Neural progenitor cell (in vitro differentiated cells): ENCODE data around the gene ADGRG1. TPM values are rescaled to one million over a fixed set of nuclear protein-coding genes. Genes with fewer than 3 reads are reported as not detected.

Source experiments
- DNase-seq: peaks from one replicate; pipeline ENCODE4 v3.0.0-alpha.2; 2016; ENCODE audit warnings: low spot score
- H2AFZ ChIP-seq: fragments of 200-600 bp; sonication (generic); replicated peaks from 2 replicates; pipeline ENCODE4 v1.6.1; 2016; ENCODE audit warnings: antibody characterized with exemption
- H3F3A ChIP-seq: fragments of 200-600 bp; sonication (generic); 2 replicates; pipeline ENCODE4 v1.6.1; 2016; ENCODE audit warnings: antibody characterized with exemption, low read depth
- H3K27ac ChIP-seq: fragments of 200-600 bp; sonication (generic); 2 replicates; pipeline ENCODE4 v1.5.1; 2016; ENCODE audit warnings: mild to moderate bottlenecking
- H3K27me3 ChIP-seq: fragments of 200-600 bp; sonication (generic); 2 replicates; pipeline ENCODE4 v1.6.1; 2016; ENCODE audit warnings: mild to moderate bottlenecking, moderate library complexity
- H3K36me3 ChIP-seq: fragments of 200-600 bp; sonication (generic); 2 replicates; pipeline ENCODE4 v1.5.1; 2016
- H3K4me1 ChIP-seq: fragments of 200-600 bp; sonication (generic); 2 replicates; pipeline ENCODE4 v1.6.1; 2016; ENCODE audit warnings: mixed run types
- H3K4me2 ChIP-seq: fragments of 200-600 bp; sonication (generic); 2 replicates; pipeline ENCODE4 v1.6.1; 2016
- H3K4me3 ChIP-seq: fragments of 200-600 bp; sonication (generic); 2 replicates; pipeline ENCODE4 v1.5.1; 2016
- H3K79me2 ChIP-seq: fragments of 200-600 bp; sonication (generic); 2 replicates; pipeline ENCODE4 v1.6.1; 2016; ENCODE audit warnings: low read depth
- H3K9ac ChIP-seq: fragments of 200-600 bp; sonication (generic); 2 replicates; pipeline ENCODE4 v1.6.1; 2016
- H3K9me3 ChIP-seq: fragments of 200-600 bp; sonication (generic); 2 replicates; pipeline ENCODE4 v1.5.1; 2016; ENCODE audit warnings: low read depth
- H4K20me1 ChIP-seq: fragments of 200-600 bp; sonication (generic); 2 replicates; pipeline ENCODE4 v1.6.1; 2016; ENCODE audit warnings: low read depth
- H3K27ac Mint-ChIP-seq: 3 replicates; pipeline ENCODE4 v1.8.0; 2021; ENCODE audit warnings: mixed read lengths
- H3K27me3 Mint-ChIP-seq: 2 replicates; pipeline ENCODE4 v1.8.0; 2022; ENCODE audit warnings: low read depth, mild to moderate bottlenecking, inconsistent platforms, moderate library complexity, mixed read lengths; ENCODE audit not compliant: insufficient read depth
- H3K36me3 Mint-ChIP-seq: 3 replicates; pipeline ENCODE4 v1.8.0; 2021; ENCODE audit warnings: mixed read lengths
- H3K4me1 Mint-ChIP-seq: 3 replicates; pipeline ENCODE4 v1.8.0; 2021; ENCODE audit warnings: mixed read lengths
- H3K4me3 Mint-ChIP-seq: 3 replicates; pipeline ENCODE4 v1.8.0; 2021; ENCODE audit warnings: mild to moderate bottlenecking, moderate library complexity, mixed read lengths
- H3K9me3 Mint-ChIP-seq: 3 replicates; pipeline ENCODE4 v1.8.0; 2020; ENCODE audit warnings: mixed read lengths
- EZH2 ChIP-seq: fragments of 200-600 bp; sonication (generic); IDR thresholded peaks from 2 replicates; pipeline ENCODE4 v1.6.1; 2017; ENCODE audit warnings: antibody characterized with exemption, mild to moderate bottlenecking, moderate library complexity
- EZH2phosphoT487 ChIP-seq: fragments of 200-600 bp; sonication (generic); IDR thresholded peaks from 2 replicates; pipeline ENCODE4 v1.6.1; 2017; ENCODE audit warnings: antibody characterized with exemption
- total RNA-seq: library from RNA; depleted of rRNA; stranded (reverse); fragments of >200 nt; gene quantifications from 2 replicates; pipeline ENCODE4 v1.2.3, GENCODE V29; 2015; ENCODE audit warnings: low replicate concordance
- TF ChIP-seq, protein P1 (sequence below): fragments of 200-600 bp; sonication (generic); IDR thresholded peaks from 2 replicates; pipeline ENCODE4 v1.5.1; 2017; ENCODE audit warnings: antibody characterized with exemption, mild to moderate bottlenecking

ADGRG1 gene
- total RNA-seq, 1 donor from 2014 or later, result 8.0 TPM

DNA sequence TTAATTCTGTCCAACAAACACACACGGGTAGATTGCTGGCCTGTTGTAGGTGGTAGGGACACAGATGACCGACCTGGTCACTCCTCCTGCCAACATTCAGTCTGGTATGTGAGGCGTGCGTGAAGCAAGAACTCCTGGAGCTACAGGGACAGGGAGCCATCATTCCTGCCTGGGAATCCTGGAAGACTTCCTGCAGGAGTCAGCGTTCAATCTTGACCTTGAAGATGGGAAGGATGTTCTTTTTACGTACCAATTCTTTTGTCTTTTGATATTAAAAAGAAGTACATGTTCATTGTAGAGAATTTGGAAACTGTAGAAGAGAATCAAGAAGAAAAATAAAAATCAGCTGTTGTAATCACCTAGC is 36.2 kb downstream of the ADGRG1 start:
- no peaks in the 10 kb centered on the region for H3K4me1 Mint-ChIP-seq
- no peaks in the 10 kb centered on the region for H3K9me3 ChIP-seq
- no peaks in the 10 kb centered on the region for H3K27me3 ChIP-seq
- H3K27ac Mint-ChIP-seq, result no peak overlapping the region
- H3F3A ChIP-seq, result no peaks in the 10 kb centered on the region
- no peak overlapping the region for H3K4me3 Mint-ChIP-seq
- H3K36me3 ChIP-seq, result no peaks in the 10 kb centered on the region
- no peaks in the 10 kb centered on the region for H4K20me1 ChIP-seq
- DNase-seq, result no peak
- H3K27me3 Mint-ChIP-seq, result peaks cover 11% of the 10 kb centered on the region
- H3K27ac ChIP-seq, result no peak overlapping the region
- no peaks in the 10 kb centered on the region for H3K79me2 ChIP-seq
- no peak overlapping the region for H3K9ac ChIP-seq
- no peak overlapping the region for H3K4me2 ChIP-seq
- H2AFZ ChIP-seq, result no peak overlapping the region
- H3K36me3 Mint-ChIP-seq, result peaks cover 4% of the 10 kb centered on the region
- no peaks in the 10 kb centered on the region for H3K4me1 ChIP-seq
- TF ChIP-seq, protein P1, sequence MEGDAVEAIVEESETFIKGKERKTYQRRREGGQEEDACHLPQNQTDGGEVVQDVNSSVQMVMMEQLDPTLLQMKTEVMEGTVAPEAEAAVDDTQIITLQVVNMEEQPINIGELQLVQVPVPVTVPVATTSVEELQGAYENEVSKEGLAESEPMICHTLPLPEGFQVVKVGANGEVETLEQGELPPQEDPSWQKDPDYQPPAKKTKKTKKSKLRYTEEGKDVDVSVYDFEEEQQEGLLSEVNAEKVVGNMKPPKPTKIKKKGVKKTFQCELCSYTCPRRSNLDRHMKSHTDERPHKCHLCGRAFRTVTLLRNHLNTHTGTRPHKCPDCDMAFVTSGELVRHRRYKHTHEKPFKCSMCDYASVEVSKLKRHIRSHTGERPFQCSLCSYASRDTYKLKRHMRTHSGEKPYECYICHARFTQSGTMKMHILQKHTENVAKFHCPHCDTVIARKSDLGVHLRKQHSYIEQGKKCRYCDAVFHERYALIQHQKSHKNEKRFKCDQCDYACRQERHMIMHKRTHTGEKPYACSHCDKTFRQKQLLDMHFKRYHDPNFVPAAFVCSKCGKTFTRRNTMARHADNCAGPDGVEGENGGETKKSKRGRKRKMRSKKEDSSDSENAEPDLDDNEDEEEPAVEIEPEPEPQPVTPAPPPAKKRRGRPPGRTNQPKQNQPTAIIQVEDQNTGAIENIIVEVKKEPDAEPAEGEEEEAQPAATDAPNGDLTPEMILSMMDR, result no peak
- TF ChIP-seq EZH2phosphoT487, result no peak
- no peak for TF ChIP-seq EZH2
- no peaks in the 10 kb centered on the region for H3K9me3 Mint-ChIP-seq
- H3K4me3 ChIP-seq, result no peak overlapping the region

DNA sequence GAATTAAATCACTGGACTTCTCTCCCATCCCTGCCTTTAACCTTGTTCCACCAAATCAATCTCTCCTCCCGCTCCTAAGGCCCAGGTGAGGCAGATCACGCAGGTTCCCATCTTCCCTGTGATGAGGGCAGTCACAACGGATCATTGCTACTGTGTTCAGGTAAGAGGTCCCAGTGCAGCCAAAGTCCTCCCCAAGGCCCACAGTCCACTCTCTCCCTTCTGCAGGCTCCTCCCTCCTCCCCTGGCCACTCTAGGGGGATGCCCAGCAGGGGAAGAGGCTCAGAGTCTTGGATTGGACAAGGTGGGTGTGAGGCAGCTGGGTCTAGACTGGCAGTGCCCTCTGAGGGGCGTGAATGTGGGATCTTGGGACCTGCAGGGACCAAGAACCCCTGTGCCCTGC is 37.1 kb downstream of the ADGRG1 start:
- DNase-seq, result no peak
- no peak overlapping the region for H3K27ac ChIP-seq
- H3K4me2 ChIP-seq, result no peak overlapping the region
- no peaks in the 10 kb centered on the region for H3K9me3 Mint-ChIP-seq
- H3K79me2 ChIP-seq, result no peaks in the 10 kb centered on the region
- H4K20me1 ChIP-seq, result no peaks in the 10 kb centered on the region
- H3K36me3 ChIP-seq, result no peaks in the 10 kb centered on the region
- H3K4me3 Mint-ChIP-seq, result no peak overlapping the region
- peaks cover 4% of the 10 kb centered on the region for H3K36me3 Mint-ChIP-seq
- TF ChIP-seq, protein P1, result no peak
- TF ChIP-seq EZH2phosphoT487, result no peak
- no peak for TF ChIP-seq EZH2
- peaks cover 11% of the 10 kb centered on the region for H3K27me3 Mint-ChIP-seq
- H2AFZ ChIP-seq, result no peak overlapping the region
- no peak overlapping the region for H3K9ac ChIP-seq
- H3K27me3 ChIP-seq, result no peaks in the 10 kb centered on the region
- H3F3A ChIP-seq, result no peaks in the 10 kb centered on the region
- no peak overlapping the region for H3K27ac Mint-ChIP-seq
- H3K4me1 ChIP-seq, result no peaks in the 10 kb centered on the region
- no peak overlapping the region for H3K4me3 ChIP-seq
- no peaks in the 10 kb centered on the region for H3K9me3 ChIP-seq
- no peaks in the 10 kb centered on the region for H3K4me1 Mint-ChIP-seq

DNA sequence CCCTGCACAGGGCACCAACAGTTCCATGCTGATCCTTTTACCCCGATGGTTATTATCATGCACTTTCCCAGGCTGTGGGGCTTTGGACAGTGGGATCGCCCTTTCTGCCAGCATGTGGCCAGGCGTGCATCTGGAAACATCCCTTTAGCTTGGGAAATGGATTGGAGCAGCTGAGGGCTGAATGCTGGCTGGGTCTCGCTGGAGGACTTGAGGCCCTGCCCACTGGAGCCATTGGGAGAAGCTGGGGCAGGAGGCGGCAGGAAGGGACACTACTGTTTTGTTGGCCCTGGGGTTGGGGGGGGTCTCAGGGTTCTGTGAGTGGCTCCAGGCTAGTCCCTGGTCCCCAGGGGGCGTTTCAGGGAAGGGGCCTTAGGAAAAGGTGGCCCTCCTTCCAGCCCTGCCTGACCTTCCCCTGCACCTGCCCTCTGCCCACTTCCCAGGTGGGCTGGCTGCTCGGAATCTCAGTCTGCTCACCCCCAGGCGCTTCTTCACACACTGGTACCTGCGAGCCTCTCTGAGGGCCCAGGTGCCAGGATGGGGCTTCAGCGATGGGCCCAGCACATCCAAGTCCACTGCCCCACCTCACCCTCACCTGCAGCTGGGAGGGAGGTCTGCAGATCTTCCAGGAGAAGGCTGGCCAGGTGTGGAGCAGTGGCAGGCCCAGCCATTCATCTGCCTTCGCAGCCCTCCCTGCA is 38.1 kb downstream of the ADGRG1 start:
- Histone ChIP-seq H3F3A (no peaks in the 10 kb centered on the region), H3K27ac (no peak overlapping the region), H3K36me3 (no peaks in the 10 kb centered on the region), H2AFZ (no peak overlapping the region), H3K9ac (no peak overlapping the region), H3K9me3 (no peaks in the 10 kb centered on the region), H3K4me2 (no peak overlapping the region), H3K4me1 (no peaks in the 10 kb centered on the region), H3K27me3 (no peaks in the 10 kb centered on the region), H3K79me2 (no peaks in the 10 kb centered on the region), H3K4me3 (no peak overlapping the region), H4K20me1 (no peaks in the 10 kb centered on the region)
- TF ChIP-seq EZH2phosphoT487 (no peak), EZH2 (no peak)
- Mint-ChIP-seq H3K27me3 (peaks cover 11% of the 10 kb centered on the region), H3K36me3 (peaks cover 4% of the 10 kb centered on the region), H3K4me3 (no peak overlapping the region), H3K27ac (no peak overlapping the region), H3K9me3 (no peaks in the 10 kb centered on the region), H3K4me1 (peaks cover 4% of the 10 kb centered on the region)
- DNase-seq, result no peak

DNA sequence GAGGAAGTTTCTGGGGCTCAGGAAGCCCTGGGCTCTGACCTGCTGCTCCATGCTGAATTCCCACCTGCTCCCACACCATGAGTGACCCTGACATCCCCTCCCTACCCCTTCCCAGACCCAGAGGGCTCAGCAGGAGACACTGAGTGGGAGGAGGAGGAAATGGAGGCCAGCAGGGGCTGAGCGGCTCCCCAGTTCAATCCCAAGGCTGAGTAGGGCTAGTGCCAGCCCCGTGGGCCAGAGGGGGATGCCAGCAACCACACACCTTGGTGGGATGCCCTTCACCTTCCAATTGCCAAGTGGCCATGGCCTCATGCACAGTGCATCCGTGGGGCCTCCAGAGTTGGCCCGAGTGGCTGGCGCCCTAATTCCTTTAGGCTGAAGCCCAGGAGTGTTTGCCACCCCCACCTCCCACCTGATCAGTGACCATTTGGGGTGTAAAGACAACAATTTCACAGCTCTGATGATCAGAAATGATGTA is 38.7 kb downstream of the ADGRG1 start:
- H3K27ac Mint-ChIP-seq, result no peak overlapping the region
- no peak for DNase-seq

More for the DNA sequence above, 38.7 kb downstream of the ADGRG1 start:
- Histone ChIP-seq H3K27ac (no peak overlapping the region), H3K9me3 (no peaks in the 10 kb centered on the region), H3F3A (no peaks in the 10 kb centered on the region), H3K9ac (no peak overlapping the region), H4K20me1 (no peaks in the 10 kb centered on the region), H3K4me1 (no peaks in the 10 kb centered on the region), H3K4me2 (no peak overlapping the region), H3K4me3 (no peak overlapping the region), H3K36me3 (no peaks in the 10 kb centered on the region), H3K79me2 (no peaks in the 10 kb centered on the region), H3K27me3 (no peaks in the 10 kb centered on the region), H2AFZ (no peak overlapping the region)
- Mint-ChIP-seq H3K9me3 (no peaks in the 10 kb centered on the region), H3K4me3 (no peak overlapping the region), H3K36me3 (no peaks in the 10 kb centered on the region), H3K4me1 (peaks cover 4% of the 10 kb centered on the region), H3K27me3 (peaks cover 10% of the 10 kb centered on the region)
- TF ChIP-seq, protein P1, result no peak
